Stimulated activated CD8-positive, alpha-beta memory T cell treated with anti-CD3 and anti-CD28 coated beads, Interleukin-12 subunit alpha, Interleukin-12 subunit beta, amount 100 ng/mL, for 4 hours (primary cell): ENCODE measurements around the gene ARHGAP21.

Source experiments
- DNase-seq: peaks from one replicate; pipeline ENCODE4 v3.0.0-alpha.2; 2020; ENCODE audit warnings: low read depth

The ARHGAP21 gene

DNA sequence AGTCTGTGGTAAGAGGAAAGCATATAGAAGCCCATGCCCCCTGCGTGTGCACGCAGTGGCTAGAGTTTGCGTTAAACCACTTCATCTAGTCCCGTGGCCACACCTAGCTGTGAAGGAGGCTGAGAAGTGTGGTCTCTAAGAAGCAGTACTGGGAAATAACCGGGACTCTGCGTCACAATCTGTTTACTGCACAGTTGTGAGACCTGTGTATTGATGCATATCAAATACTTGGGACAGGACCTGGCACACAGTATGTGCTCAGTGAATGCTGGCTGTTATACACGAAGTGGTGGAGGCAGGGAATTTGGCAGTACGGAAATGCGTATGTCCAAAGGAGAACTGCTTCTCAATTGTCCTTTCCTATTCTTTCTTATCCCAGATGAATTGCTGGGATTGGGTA lies 149.5 kb downstream of the ARHGAP21 start:
- DNase-seq = no peak

DNA sequence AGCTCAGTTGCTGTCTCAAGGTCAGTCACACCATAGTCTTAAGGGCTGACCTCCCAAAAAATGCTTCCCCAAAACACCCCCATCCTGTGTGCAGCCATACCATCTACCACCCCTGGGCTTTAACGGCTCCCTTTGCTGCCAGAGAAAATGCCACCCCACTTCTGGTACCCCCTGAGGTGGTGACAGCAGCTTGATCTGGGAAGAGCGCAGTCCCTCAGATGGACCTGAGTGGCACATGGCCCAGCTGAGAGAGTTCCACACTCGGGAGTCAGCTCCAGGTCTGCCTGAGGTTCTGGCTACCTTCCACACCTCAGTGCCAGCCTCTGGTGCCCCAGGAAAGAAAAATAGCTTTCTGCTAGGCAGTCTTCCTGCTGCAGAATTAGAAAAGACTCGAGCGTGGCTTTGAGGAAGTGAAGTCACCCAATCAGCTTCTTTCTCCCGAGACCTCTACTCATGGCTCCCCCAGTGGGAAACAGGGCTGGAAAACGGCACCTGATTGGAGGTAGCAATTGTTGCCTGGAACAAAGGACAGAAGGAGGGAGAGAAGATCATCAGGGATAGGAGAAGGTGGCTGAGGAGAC lies 151.7 kb downstream of the ARHGAP21 start:
- DNase-seq = no peak

DNA sequence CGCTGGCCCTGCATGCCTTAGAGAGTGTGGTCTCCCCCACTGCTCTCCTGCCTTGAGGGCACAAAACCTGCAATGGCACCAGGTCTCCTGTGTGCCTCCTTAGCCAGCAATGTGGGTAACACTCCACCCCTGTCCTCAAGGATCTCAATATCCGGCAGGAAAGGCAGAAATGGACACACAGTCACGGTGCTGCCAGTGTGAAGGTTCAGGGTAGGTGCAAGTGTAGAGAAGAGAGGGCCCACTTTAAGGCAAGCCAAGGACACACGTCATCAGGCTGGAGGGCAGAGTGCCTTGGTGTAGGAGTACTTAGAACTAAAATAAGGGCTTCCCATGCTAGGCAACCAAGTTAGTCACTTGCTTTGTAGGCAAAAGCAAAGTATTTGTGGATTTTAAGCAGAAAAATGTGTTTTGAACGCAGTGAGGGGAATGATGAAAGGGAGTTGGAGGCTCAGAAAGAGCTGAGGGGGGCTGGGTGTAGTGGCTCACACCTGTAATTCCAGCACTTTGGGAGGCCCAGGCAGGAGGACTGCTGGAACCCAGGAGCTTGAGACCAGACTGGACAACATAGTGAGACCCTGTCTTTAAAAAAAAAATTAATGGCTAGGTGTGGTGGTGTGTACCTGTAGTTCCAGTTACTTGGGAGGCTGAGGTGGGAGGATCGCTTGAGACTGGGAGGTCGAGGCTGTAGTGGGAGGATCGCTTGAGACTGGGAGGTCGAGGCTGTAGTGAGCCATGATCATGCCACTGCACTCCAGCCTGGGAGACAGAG lies 152.8 kb downstream of the ARHGAP21 start:
- DNase-seq = no peak

DNA sequence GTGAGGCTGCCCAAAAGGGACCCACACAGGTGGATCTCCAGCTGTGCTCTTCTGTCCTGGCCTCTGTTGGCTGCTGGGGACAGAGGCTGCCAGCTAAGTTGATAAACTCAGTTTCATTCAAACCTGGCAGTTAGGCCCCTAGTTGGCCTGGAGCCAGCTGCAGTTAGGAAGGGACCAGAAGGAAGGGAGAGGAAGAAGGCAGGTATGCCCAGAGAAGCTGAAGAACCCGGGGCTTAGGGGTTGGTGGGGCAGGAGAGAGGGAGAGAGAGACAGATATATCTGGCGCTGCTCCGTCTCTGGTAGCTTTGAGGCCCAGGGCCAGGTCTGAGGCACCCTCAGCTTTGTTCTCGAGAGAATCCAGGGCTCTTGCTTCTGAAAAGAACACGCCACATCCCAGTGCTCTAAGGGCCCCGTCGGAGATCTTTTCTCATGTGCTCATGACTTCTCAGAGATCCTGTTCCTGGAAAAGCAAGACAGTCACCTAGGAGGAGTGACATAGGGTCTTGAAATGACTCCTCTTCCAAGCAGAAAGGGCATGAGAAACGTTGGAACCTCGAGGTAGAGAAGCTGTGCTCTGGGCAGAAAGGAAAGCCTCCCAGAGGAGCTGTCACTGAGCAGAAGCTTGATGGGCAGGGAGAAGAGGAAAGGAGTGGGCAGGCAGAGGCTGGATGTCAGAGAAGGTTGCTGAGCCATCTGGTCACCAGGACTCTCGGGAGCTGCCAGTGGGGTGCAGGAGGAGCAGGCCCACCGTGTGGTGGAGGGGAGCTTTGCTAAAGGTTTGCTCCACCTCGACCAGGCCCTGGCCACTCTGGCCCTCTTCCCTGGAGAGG lies 153.6 kb downstream of the ARHGAP21 start:
- no peak for DNase-seq

DNA sequence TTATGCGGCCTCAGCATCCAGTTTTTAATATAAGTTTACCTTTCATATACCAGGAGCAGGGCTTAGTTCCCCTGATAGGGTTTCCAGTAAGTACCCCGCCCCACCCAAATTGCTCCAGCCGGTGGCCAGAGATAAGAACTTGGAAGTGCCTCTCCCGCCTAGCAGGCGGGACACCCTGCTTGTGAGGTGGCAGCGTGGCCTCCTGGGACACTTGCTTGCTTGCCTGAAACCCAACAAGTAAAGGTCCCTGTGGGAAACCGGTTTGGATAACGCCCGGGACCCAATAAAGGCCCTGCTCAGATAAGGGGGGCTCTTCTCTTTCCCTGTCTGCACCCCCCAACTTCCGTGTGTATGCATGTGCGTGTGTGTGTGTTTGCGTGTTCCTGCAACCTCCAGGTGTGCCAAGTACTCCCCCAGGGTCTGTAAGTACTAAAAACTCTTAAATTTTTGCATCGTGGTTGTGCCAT lies 154.3 kb downstream of the ARHGAP21 start:
- DNase-seq = no peak

DNA sequence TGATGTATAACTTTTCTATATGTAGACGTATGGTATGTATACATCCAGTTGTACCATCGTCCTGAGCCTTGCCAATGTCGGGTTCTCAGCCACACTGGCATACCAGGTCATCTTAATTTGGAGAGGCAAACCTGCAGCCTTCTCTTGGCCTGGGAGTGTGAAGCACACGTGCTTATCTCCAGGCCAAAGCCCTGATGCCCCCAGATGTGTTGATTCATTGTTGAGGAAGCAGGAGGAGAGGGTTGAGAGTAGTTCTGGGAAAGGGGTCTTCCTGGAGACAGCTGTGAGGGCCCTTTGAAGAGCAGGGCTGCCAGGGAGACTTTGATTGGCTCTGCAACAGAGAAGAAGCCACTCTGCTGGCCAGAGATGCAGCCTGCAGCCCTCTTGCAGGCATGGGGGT lies 155.6 kb downstream of the ARHGAP21 start:
- no peak for DNase-seq

DNA sequence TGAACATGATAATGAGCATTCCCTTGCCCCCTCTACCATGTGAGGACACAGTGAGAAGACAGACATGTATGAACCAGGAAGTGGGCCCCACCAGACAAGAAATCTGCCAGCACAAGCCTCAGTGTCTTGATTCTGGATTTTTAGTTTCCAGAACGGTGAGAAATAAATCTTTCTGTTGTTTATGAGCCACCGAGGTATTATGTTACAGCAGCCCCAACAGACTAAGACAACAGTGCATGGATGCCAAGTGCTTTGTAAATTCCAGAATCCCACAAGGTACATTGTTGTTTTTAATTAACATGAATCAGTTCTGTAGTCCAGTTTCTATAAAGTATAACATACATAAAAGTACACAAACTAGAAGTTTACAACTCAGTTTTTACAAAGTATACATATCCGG lies 162.2 kb downstream of the ARHGAP21 start:
- DNase-seq = no peak

DNA sequence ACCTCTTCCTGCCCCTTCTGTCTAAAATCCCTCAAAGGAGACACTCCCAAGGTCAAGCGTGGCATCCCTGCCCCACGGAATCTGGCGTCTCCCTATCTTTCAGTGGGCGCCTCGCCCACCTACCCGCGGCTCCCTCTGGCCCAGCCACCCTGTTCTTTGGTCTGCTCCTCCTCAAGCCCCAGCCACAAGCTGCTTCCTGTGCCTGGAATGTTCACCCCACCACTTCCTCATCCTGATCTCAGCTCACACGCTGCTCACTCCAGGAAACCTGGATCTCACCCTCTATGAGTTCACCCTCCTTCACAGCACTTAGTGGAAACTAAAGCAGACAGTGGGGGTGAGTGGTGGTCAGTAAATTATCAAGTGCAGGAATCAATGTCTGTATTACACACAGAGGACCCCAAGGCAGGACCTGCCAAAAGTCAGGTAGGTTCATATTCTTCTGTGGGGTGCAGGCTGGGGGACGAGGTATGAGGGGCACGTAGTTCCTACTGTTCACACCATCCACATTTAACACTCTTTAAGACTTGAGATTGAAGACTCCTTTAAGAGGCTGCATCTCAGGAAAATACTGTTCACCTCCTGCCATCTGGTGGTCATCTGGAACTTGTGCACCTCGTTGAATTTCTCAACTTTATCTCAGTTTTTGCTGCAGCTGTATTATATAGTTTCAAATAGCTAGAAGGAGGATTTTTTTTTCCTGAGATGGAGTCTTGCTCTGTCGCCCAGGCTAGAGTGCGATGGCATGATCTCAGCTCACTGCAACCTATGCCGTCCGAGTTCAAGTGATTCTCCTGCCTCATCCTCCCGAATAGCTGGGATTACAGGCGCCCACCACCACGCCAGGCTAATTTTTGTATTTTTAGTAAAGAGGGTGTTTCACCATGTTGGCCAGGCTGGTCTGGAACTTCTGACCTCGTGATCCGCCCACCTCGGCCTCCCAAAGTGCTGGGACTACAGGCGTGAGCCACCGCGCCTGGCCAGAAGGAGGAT lies 166.6 kb downstream of the ARHGAP21 start:
- no peak for DNase-seq

DNA sequence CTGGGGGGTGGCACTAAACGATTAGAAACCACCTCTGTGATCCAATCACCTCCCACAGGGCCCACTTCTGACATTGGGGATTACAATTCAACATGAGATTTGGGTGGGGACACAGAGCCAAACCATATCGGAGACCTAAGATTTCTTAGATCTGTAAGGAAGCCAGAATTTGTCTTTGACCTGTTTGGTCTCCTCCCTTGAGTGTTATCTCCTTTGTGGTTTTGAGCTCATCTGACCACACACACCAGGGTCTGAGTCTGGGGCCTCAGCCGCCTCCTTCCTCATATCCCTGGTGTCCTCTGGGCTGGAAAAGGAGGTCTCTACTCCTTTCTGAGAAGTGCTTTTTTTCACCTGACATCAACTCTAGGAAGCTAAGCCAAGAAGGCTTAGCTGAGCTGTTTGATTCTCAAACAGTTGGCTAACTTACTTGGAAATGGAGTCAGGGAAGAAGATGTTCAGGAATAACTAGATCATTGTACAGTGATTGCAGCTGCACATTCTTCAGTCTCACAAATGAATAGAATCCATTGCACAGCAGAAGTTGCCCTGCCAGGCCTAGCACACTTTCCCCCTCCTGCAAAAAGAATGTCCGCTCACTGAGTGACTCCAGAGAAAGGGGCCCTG lies 167.4 kb downstream of the ARHGAP21 start:
- no peak for DNase-seq

DNA sequence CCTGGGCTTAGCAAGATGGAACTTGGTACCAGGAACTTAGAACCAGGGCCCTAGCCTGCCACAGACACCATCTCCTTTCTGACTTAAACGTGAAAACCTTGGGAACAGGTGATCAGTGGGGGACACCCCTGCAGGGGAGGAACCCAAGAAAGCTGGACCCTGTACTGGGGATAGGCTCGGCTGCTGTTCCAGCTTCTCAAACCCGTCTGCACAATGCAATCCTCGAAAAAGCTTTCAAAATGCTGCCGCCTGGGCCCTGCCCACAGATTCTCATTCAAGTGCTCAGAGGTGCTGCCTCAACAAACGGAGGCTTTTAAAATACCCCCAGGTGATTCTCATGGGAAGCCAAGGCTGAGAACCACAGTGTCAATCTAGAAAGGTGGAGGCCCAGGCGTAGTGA lies 169.7 kb downstream of the ARHGAP21 start:
- DNase-seq = no peak

DNA sequence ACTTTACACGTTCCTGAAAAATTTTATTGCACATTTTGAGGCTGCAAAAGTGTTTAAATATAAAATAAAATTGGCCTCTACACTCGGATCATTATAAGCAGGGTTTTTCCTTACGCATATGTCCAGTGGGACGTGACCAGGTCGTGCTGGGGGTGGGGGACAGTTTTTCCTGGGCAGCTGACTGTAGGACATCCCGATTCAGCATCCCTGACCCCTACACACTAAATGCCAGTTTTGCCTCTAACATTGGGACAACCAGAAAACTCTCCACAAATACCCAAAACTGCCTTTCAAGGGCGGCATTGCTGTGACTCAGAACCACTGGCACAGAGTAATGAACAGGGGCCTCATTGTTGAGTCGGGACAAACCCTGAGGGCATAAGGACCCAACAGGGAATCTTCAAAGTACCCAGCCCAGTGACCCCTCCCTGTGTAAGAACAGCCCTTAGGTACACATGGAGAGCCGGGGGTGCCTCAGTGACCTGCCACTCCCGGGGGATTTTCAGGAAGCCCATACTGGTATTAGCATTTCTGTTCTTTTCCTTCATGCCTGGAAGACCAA lies 170.6 kb downstream of the ARHGAP21 start:
- no peak for DNase-seq

DNA sequence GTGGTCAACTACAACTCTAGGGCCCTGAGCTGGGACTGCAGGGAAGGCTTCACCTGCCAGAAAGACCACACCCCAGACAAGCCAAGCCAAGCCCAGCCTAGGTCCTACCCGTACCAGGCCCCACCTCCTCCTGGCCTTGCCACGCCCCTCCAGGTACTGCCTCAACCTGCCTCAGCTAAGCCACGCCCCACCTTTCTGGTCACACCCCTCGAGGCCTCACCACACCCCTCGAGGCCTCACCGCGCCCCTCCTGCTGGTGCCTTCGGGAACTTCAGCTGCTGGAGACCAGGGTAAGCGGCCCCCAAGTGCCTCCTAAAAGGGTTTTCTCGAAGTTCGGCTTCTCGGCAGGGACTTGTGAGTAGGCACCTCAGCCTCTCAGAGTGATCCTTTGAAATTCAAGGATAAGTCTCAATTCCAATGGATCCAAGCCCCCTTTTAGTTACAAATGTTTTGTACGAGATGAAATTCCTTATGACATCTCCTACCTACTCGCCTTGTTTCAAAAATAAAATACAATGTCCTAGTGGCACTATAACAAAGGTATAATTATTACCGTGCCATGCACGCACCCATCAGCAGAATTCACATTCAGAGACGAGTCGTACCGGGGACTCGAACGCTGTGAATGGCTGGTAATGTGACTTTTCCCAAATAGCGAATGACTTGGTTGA lies 171.2 kb downstream of the ARHGAP21 start:
- DNase-seq = no peak

DNA sequence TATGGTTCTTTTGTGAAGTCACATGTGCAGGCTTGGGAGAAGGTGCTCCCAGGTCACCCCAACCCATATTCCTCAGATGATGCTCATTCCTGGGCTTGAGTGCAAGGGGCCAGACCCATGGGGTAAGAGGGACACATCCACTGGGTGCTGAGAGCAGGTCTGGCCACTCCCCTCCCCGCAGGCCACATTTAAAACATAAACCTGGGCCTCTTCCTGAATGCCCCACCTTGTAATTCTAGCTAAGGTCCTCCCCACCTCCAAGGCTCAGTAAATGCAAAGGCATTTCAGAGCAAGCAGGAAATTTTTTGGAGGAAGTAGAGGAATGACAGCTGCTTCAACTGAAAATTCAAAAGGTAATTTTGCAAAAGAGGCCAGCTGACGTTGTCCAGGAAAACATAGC lies 172.5 kb downstream of the ARHGAP21 start:
- no peak for DNase-seq

DNA sequence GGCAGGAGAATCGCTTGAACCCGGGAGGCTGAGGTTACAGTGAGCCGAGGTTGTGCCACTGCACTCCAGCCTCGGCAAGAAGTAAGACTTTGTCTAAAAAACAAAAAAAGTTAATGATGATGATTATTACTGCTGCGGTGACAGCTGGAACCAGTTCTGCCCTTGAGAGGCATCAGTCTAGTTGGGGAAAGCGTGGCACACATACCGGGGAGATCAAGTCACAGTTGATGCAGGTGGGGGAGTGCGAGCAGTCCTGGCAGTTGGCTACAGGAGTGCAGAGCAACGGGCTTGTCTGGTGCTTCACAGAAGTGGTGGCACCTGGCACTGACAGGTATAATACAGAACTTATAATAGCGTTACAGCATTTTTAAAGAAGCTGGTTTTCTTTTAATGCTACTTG lies 173.0 kb downstream of the ARHGAP21 start:
- no peak for DNase-seq

DNA sequence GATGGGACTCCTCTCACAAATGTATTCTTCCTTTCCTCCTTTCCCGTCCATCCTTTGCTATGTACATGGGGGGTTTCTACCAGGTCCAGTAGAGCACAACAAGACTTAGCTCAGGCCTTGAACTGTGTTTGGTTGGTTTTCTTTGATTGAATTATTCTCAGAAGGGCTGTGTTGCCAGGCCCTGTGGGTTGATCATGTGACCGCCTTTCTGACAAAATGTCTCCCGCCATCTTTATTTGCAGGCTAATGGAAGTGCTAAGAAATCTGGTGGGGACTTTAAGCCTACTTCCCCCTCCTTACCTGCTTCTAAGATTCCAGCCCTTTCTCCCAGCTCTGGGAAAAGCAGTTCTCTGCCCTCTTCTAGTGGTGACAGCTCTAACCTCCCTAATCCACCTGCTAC lies 178.1 kb downstream of the ARHGAP21 start:
- no peak for DNase-seq

DNA sequence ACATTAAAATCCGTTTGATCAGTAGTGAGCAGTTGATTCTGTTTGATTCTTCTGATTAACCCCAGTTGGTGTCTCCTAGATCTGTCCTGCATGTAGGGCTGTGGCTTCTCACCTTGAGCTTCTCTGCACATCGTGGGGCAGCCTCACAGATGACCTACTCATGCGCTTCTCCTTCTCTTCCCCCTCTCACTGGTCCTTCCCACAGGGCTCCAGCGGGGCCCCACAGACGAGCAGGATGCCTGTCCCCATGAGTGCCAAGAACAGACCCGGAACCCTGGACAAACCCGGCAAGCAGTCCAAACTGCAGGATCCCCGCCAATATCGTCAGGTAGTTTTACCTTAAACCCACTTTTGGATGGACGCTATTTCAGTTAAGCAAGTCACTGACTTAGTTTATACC lies 178.9 kb downstream of the ARHGAP21 start:
- DNase-seq = no peak

DNA sequence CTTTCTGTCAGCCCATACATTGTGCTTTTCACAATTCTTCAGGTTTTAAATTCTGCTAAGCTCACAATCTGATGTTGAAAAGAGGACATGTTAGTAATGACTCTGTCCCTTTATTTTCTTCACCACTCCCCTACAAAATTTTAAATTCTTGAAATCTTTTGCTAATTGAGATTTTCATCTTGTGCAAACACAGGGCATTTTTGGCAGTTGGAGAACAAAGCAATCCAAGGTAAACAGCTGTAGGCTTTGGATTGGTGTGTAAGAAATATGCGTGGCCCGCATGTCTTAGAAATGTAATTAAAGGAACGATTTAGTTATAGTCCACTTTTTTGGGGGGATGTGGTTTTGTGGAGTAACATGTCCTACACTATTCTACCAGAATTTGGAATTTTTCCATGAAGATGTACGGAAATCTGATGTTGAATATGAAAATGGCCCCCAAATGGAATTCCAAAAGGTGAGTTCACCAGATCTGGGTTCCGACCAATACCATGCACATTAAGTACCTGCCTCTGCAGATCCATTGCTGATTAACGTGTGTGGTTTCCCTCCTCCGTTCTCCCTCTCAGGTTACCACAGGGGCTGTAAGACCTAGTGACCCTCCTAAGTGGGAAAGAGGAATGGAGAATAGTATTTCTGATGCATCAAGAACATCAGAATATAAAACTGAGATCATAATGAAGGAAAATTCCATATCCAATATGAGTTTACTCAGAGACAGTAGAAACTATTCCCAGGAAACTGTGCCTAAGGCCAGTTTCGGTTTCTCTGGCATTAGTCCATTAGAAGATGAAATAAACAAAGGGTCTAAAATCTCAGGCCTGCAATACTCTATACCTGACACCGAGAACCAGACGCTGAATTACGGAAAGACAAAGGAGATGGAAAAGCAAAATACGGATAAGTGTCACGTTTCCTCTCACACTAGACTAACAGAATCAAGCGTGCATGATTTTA lies 181.1 kb downstream of the ARHGAP21 start:
- no peak for DNase-seq

DNA sequence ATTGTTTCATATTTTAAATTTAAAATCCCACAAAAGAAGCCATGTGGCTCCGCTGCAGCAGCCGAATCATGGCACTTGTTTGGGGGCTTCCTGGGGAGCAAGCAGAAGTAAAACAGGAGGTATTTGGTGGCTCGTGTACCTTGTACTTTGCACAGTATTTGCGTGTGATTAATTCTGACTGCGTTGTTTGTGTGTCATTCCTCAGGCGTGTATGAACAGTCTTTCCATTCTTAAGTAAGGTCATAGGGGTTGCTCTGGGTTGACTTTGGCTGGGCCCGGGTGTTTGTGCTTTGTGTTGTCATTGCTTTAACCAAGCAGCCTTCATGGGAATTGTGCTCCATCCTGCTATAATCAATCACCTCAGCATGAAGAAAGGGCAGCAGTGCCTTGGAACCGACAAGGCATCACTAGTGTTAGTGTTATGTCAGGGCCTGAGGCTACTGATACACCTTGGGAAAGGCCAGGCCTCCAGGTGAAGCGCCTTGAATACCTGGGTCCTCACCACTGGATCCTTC lies 182.4 kb downstream of the ARHGAP21 start:
- no peak for DNase-seq

DNA sequence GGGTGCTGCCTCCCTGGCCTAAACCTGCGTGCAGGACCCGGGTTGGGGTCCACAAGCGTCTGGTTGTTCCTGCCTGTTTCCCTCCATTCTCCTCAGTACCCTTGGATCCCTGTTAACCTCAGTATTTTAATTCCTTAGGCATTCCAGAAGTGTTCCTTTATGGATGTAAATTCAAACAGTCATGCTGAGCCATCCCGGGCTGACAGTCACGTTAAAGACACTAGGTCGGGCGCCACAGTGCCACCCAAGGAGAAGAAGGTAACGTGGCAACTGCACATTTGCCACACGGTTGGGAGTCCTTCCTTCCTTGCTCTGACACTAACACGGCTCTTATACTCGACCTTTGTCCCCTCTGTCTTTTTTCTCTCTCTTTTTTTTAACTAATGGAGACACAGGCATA lies 187.1 kb downstream of the ARHGAP21 start:
- no peak for DNase-seq
